TTC549 (cell line): ENCODE results near the gene PPA1.
"Not testable (repeated sequence)": the region's sequence is repeated elsewhere in the genome, so short reads cannot be mapped to it uniquely, and the experiment has no call there.

Experiments used
- FAIRE-seq: peaks from 2 replicates; lab custom pipeline; 2012; peaks lifted over from hg19 to GRCh38; lab: Jason Lieb, UNC

Gene PPA1

DNA sequence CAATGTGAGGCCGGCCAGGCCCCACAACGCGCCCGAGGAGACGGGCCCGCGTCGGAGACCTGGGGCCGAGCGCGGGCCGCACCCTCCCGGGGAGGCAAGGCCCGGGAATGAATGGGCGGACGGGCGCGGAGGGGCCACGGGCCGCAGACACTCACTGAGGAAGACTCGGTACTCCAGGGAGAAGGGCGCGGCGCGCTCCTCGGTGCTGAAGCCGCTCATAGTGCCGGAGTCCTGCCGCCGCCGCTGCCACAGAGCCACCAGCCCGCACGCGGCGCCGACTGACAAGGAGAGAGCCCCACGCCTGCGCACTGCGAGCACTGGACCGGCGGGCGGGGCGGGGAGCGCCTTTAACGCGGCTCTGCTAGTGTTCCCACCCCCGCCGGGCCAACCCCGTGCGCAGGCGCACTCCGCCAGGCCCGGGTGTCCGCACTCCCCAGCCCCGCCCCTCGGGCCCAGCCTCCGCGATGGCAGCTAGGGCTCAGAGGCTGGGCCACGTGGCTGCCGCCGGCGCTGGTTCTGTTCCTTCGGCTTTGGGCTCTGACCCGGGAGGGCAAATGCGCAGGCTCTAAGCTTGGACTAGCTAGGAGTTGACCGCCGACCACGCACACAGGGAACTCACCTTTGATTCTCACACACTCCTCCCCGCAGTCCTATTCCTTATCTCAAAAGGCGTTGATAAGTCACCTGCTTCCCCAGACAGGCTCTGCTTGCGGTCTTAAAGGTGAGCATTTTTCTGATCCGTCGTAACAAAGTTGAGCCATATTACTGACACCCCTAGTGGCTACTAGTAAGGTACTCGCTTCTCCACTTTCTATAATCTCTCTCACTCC, at the start of gene PPA1:
Gene PPA1 (minus strand): TSS at position 321 of the 830 bp plus-strand sequence. CDS start 102 bp downstream, at position 219.
- no peak for FAIRE-seq

DNA sequence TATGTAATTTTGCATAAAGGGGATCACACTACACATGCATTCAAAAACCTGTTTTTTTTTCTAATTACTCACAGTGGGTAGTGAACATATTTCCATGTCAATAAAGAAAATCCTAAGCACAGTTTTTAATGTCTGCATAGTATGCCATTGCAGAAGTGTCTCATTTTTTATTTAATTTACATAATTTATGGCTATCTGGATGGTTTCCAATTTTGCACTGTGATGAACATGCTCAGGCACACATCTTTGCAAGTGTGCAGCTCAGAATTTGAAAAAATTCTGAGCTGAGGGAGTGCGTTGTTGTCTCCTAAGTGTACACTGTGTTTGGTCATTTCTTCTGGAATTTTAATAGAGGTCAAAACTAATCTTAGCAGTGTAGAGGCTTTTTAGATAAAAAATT, 48.4 kb upstream of the PPA1 start:
- no peak for FAIRE-seq

DNA sequence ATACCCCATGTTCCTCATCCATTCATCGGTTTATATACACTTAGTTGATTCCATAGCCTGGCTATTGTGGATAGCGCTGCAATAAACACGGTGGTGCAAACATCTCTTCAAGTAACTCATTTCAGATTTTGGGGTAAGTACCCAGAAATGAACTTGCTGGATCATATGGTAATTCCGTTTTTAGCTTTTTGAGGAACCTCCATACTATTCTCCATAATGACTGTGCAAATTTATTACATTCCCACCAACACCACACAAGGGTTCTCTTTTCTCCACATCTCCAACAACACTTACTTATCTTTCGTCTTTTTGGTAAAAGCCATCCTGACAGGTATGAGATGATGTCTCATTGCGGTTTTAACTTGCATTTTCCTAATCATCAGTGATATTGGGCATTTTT, 46.9 kb upstream of the PPA1 start:
- no peak for FAIRE-seq

DNA sequence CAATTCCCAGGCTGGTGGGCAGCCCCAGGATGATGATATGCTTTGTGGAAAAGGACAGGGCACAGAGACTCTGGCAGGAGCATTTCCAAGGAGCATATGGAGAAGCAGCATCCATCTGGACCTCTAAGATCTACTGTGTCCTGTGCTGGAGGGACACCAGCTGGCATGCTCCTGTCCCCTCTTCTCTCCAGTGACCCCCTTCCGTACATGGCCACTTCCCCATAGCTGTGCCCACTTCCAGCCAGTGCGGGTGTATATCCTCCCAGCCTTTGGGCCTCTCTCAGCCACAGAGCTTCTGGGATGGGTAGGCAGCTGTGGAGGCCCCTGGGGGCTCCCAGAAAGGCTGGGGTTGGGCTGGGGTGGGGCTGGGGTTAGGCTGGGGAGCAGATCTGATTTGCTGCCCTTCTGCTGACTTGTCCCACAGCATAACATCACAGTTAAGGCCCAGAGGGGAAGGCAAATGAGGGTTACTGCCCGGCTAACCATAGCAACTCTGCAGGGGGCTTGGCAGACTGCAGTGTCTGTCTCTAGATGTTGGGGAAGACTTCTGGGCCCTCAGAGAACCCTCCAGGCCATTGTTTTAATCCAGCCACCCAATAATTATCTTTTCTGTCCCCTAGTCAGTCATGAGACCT, 44.3 kb upstream of the PPA1 start:
- no peak for FAIRE-seq

DNA sequence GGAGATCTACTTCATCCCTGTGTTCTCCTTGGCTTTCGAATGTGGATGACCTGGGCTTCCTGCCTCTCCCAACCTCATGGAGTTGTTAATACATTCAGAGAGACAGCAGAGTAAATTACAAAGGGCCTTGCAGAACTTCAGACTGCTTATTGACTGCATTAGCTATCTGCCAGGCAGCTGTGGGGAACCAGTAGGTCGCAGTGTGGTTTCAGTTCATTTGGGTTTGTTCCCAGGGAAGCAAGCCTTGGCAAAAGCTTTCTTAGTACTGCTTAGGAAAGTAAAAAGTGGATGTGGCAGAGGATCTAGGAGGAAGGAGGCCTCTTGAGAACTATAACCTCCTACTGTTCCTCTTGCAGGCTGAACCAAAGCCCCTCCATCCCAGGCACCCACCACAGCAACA, 41.4 kb upstream of the PPA1 start:
- no peak for FAIRE-seq

DNA sequence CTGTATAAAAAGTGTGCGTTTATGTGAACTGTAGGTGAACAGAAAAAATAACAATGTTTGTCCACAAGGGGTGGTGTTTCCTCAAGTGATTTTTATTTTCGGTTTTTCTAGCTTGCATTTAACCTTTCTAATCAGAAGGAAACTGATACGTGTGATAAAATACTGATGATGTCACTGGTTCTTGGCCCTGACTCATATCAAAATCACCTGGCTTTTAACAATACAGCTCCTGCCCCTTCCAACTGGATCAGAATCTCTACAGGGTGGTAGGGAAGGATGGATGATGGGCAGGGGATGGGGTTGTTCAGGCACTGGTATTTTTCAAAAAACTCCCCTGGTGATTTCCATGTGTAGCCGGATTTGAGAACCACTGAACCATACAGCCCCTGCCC, 39.7 kb upstream of the PPA1 start:
- no peak for FAIRE-seq

DNA sequence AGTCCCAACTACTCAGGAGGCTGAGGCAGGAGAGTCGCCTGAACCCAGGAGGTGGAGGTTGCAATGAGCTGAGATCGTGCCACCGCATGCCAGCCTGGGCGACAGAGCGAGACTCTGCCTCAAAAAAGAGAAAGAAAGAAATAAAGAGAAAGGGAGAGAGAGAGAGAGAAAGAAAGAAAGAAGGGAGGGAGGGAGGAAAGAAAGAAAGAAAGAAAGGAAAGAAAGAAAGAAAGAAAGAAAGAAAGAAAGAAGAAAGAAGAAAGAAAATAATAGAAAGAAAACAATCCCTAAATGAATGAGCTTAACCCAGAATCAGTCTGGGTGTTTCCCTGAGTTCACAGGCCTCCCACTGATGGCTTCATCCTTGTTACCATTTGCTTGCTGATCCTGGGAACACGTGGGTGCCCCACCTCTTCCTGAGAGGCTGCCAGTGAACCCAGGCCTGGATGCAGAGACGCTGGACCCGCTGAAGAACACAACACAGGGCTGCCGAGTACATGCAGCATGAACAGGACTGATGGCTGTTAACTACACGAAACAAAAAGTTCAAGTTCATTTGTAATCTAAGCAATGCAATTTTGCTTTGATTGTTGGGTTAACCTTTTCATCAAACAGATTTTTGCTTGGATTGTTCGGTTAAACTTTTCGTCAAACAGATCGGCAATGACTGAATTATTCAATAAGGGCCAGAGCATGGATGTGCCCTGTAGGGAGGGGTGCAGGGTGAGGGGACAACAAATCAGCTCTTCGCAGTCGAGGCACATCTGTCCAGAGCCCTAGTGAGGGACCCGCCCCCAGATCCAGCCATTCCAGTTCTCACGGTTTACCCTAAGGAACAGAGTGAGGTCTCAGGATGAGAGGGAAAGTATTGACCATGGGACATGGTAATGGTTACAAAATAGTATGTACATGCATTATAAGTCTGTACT, 39.0 kb upstream of the PPA1 start:
- no peak for FAIRE-seq

DNA sequence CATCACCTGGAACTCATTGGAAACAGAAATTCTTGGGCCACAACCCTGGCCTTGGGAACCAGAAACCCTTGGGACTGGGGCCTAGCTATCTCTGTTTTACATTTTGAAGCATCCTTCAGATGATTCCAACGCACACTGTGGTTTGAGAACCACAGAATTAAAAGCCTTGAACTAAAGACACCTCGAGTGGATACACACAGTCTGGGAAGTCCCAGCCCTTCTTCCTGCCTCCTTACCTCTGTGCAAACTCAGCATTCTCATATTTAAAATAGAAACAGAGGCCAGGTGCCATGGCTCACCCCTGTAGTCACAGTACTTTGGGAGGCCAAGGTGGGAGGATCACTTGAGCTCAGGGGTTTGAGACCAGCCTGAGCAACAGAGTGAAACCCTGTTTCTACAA, 37.7 kb upstream of the PPA1 start:
- FAIRE-seq: no peak

DNA sequence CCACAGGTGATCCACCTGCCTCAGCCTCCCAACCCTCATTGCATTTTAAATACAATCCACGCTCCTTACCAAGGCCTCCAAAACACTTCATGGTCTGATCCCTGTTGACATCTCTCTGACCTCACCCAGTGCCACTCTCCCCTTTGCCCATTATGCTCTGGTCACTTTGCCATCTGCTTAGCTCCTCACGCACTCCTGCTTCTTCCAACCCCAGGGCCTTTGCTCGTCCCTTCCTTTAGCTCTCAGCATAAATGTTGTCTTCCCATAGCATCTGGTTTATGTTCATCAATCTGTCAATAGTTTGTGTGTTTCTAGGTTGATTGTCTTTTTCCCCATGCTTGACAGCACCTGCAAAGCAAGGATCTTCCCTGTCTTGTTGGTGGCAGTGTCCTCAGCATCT, 36.5 kb upstream of the PPA1 start:
- no peak for FAIRE-seq

DNA sequence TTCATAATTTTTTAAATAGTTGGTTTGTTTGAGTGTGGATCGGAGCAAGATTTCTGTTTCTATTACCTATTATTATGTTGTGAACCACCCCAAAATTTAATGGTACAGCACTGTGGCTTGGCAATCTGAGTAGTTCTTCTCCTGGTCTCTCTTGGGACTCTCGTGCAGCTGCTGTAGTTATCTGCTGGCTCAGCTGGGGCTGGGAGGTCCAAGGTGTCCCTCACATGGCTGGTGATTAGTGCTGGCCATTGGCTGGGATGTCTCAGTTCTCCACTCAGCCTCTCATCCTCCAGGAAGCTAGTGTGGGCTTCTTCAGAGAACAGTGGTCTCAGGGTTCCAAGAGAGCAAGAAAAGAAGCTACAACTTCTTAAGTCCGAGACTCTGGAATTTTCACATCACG, 35.1 kb upstream of the PPA1 start:
- FAIRE-seq: no peak

DNA sequence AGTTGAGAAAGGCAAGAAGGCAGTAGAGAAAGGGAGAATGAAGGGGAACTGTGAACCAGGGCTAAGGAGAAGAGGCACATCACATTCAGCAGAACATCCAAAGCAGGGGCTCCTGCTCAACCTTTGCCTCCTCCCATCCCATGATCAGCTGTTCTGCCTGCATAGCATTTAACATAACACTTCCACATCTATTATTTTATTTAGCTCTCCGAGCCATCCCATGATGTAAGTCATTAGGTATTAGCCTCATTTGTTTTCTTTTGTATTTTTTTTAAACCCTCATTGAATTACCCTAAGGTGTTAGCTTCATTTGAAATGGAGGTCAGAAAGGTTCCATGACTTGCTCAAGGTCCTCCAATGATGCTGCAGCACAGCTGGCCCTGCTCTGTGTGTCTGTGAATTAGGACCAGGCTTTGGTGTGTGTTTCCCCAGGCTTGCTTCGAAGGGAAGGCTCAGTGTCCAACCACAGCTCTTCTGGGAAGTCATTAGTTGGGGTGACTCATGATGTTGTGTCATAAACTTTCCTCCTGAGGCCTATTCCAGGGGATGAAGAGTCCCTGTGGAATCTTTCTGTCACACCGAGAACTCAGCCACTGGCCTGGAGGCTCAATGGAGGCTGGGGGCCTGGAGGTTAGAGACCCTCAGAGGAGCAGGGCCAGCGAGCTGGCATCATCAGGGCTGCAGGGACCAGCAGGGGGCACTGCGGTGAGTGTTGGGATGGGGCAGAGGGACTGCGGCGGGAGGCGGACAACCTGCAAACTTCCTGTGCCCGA, 34.1 kb upstream of the PPA1 start:
- FAIRE-seq: no peak

DNA sequence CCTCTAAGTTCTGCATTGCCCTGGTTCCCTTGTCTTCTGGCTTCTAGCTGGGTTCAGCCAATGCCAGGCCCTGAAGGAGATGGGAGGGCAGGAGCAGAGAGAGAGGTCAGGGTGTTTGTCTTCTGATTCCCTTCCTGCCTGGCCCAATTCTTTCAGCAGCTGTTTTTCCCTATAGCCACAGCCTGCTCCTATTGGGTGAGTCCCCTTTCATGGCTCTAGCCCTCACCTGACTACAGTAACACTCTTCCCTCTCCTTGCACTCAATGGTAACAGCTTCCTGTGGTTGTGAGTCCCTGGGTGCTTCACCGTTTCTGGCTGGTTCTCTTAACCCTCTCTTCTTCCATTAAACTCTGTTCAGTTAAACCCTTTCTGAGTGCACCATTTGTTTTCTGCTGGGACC, 33.5 kb upstream of the PPA1 start:
- FAIRE-seq: no peak

DNA sequence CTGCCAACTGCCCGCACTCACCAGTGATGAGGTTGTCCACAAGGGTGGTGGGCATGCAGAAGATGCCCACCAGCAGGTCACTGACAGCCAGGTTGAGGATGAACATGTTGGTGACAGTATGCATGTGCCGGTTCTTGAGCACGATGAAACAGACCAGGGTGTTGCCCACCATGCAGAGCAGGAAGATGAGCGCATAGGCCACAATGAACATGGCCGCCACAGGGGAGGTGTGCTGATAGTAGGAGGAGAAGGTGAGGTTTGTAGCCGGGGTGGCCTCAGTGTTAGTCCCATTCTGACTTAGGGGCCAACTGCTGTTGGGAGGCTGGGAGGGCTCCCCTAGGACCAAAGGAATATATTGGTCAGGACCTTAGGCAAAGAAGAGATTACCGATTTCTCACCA, 32.8 kb upstream of the PPA1 start:
- FAIRE-seq: no peak

DNA sequence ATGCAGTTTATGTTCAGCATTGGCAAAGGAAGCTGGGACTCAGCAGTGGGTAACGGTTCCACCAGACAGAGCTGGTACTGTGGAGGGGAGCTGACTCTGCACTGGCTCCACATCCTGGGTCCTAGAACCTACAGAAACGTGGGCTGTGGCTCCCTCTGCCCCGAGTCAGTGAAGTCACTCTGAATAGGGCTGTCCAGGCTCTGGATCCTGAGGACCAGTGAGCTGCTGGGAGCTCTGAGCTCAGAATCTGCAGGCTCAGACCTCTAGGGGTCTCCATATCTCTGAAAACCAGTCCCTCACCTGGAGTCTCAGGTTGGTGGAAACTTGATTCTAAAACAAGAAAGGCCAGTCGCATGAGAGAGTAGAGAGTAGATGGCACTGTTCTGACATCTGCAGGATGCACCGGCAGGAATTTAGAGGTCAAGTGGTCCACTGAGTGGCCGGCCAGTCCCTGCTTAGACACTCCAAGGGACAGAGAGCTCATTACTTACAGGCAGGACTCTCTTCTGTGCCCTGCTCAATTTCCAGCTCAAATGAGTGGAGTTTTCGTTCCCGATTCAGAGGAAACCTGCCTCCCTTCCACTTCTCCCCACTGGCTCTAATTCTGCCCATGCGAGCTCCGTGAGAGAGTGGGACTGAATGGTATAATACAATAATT, 31.9 kb upstream of the PPA1 start:
- FAIRE-seq: no peak

DNA sequence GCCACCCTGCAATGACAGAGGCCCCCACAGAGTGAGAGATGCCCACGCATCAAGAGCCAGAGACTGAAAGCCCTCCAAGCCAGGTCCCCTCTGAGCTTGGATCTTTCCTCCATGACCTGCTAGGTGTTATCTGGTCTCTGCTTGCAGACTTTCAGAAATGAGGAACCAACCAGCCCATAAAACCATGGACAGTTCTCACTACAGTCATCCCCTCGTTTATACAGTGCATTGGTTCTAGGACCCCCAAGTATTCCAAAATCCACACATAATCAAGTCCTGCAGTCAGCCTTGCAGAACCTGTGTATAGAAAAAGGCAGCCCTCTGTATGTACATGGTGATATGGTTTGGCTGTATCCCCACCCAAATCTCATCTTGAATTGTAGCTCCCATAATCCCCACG, 27.5 kb upstream of the PPA1 start:
- no peak for FAIRE-seq

DNA sequence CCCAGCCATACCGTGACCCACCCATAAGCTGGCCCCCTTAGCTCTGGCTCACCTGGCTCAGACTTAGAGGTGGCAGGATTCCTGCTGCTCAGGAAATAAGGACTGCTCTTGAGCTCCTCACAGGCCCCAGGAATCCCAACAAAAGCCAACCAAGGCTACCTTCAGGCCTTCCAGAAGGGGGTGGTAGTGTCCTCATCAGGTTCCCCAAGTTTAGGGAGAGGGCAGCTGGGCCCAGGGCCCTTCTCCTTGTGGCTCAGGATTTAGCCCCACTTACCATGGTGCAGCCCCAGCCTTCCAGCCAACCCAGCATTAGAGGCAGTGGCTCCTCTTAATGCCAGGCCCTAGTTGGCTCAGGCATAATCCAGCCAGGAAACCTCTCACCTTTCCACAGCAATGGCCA, 27.0 kb upstream of the PPA1 start:
- no peak for FAIRE-seq

DNA sequence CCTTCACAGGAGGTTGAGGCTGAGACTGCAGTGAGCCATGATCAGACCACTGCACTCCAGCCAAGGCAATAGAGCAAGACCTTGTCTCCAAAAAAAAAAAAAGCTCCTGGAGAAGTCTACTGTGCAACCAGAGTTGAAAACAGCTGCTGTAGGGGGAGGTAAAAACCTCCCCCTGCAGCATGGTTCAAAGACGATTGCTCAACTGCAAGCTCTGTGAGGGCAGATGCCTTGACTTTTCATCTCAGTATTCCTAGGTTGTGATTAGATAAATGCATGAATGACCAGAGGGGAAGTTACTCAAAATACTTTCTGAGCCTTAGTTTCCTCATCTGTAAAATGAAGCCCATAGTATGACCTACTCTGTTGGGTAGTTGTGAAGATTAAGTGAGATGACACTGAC, 25.0 kb upstream of the PPA1 start:
- FAIRE-seq: no peak

DNA sequence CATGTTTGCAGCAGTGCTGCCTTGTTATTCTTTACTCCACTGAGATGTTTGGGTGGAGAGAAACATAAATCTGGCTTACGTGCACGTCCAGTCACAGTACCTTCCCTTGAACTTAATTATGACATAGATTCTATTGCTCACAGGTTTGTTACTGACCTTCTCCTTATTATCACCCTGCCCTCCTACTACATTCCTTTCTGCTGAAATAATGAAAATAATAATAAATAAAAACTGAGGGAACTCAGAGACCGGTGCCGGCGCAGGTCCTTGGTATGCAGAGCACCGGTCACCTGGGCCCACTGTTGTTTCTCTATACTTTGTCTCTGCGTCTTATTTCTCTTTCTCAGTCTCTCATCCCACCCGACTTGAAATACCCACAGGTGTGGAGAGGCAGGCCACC, 24.6 kb upstream of the PPA1 start:
- FAIRE-seq: not testable (repeated sequence)

DNA sequence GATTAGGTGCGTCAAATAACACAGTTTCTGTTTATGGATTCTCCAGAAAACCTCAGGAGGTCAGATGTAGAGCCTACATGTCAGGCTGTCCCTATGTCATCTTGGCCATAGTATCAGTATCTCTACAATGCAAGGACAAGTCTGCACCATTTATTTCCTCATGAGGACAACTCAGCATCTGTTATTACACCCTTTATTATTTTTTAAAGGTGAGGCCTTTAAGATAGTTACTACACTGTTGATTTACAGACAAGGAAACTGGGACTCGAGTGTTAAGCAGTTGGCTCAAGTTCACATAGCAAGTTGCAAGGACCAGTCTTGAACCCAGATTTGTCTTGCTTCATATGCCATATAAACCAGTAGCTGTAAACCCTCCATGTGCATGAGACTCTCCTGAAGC, 23.2 kb upstream of the PPA1 start:
- FAIRE-seq: no peak

DNA sequence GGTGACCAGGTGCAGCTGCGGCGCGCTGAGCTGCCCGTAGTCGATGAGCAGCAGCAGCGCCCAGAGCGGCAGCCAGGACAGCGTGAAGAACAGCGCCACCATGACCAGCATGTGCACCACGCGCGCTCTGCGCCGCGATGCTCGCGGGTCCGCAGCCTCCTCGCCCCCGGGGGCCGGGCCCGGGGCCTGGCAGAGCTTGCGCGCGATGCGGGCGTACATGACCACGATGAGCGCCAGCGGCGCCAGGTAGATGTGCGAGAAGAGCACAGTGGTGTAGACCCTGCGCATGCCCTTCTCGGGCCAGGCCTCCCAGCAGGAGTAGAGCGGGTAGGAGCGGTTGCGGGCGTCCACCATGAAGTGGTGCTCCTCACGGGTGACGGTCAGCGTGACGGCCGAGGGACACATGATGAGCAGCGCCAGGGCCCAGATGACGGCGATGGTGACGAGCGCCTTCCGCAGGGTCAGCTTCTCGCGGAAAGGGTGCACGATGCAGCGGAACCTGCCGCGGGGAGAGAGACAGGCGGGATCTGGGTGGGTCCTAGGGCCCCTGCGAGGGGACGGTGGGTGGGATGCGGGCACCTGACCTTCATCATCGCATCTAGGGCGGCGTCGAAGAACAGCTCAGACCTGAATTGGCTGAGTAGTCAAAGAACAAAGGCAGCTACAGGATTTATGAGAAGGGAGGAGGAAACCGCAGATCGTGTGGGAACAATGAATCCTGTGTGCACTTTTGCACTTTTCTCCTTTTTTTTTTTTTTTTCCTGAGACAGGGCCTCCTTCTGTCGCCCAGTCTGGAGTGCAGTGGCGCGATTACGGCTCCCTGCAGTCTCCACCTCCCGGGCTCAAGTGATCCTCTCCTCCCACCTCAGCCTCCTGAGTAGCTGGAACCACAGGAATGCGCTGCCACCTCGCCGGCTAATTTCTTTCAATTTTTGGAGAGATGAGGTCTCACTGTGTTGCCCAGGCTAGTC, 22.4 kb upstream of the PPA1 start:
- FAIRE-seq: no peak
